GM21529 (cell line): ENCODE measurements around the gene RPL19.

Experiments used
- ATAC-seq: cut with Tn5 transposase; IDR thresholded peaks from one replicate; pipeline ENCODE4 v1.9.1; 2021; ENCODE audit not compliant: unreplicated experiment

The RPL19 gene

DNA sequence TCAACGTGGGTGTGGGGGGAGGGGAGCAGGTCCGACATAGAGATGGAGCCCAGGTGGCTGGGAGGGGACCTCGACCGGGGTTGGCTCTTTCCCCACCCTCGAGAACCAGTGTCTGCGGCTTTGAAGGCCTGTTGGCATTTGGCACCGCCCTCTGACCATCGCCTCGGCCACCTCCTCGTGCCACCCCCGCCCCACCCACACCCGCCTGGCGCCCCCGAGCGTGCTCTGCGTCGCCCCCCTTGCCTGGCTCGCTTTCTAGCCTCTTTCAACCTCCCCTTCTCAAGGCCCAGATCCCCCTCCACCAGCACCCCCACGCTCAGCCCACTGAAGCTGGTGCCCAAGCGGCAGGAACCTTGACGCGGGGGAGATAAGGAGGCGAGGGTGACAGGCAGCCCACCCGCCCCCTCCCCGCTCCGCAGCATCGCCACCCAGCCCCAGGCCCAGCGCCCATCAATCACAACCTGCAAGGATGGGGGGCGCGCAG, 3.2 kb upstream of the RPL19 start:
- no peak for ATAC-seq

GRCh38 chr17:39197380-39198185, 2.5 kb upstream of the RPL19 start, which contains the start of gene CACNB1:
Gene CACNB1, minus strand, starts transcription at chr17:39197669. Its CDS starts 174 bp downstream, at chr17:39197495.
- ATAC-seq = no peak

GRCh38 chr17:39198186-39198566, 1.9 kb upstream of the RPL19 start:
- ATAC-seq = no peak

DNA sequence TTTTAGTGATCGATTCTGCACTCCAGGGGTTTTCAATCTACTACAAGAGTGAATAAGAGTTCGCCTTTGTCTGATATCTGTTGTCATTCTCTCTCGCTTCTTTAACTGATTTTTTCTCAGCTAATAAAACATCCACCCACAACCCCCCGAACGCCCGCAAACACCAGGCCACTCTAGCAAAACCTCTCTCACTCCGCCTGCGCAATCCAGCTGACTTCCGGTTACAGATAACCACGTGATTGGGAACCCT, 338 bp upstream of the RPL19 start:
- peak; percentile 52 for ATAC-seq

- no peak for ATAC-seq
Observed at GRCh38 chr17:39200957-39201510, 951 bp downstream of the RPL19 start.

- no peak for ATAC-seq
Observed at GRCh38 chr17:39204245-39204644, 4.2 kb downstream of the RPL19 start.

GRCh38 chr17:39205112-39205526, 5.0 kb downstream of the RPL19 start:
- no peak for ATAC-seq

DNA sequence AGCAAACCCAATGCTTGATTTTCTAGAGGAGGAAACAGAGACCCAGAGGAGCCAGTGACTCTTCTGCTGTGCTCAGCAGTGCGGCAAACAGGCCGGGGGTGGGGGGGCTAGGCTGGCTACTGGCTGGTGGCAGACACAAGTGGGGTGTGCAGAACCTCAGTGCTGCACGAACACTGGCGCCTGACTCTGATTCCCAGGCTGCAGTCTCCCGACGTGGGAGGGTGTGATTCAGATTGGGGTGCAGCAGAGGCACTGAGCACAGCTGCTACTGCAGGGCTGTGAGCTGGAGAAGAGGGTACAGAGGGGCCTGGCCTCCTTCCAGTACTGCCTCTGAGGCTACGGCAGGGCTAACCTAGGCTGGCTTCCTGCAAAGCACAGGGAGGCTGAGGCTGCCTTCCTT, 8.1 kb downstream of the RPL19 start:
- no peak for ATAC-seq

GRCh38 chr17:39208893-39209292, 8.8 kb downstream of the RPL19 start:
- ATAC-seq = no peak

DNA sequence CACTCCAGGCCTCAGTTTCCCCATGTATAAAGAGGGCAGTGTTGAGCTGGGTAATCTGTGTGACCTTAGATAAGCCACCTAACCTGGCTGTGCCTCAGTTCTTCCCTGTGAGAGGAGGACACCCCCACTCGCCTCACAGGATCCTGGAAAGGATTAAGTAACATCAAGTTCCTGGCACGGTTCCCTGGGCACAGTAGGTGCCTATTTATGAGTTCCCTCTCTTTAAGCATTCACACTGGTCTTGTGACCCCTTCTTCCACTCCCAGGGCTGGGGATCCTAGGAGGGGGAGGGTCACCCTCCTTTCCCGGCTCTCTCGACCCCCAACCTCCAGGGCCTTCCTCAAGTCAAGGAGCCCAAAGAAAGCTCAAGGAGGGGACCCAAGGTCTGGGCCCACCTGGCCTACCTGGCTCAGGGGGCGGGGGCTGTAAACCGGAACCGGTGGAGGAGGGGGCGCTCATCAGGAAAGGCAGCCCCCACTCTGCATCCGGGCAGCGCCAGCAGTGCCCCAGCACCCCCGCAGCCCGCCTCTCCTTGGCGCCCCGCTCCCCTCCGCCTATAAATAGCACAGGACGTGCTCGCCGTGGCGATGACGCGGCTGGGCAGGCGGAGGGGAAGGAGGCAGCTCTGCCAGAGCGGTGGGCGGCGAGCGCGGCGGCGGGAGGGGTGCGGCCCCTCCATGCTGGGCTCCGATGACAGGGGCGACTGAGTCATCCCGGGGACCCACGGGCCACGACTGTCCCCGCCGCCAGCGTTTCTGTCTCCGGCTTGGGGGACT, 9.4 kb downstream of the RPL19 start:
- no peak for ATAC-seq

GRCh38 chr17:39210093-39210434, 10.0 kb downstream of the RPL19 start:
- ATAC-seq = no peak

- ATAC-seq = no peak
Observed at GRCh38 chr17:39212195-39212810, 12.2 kb downstream of the RPL19 start.

DNA sequence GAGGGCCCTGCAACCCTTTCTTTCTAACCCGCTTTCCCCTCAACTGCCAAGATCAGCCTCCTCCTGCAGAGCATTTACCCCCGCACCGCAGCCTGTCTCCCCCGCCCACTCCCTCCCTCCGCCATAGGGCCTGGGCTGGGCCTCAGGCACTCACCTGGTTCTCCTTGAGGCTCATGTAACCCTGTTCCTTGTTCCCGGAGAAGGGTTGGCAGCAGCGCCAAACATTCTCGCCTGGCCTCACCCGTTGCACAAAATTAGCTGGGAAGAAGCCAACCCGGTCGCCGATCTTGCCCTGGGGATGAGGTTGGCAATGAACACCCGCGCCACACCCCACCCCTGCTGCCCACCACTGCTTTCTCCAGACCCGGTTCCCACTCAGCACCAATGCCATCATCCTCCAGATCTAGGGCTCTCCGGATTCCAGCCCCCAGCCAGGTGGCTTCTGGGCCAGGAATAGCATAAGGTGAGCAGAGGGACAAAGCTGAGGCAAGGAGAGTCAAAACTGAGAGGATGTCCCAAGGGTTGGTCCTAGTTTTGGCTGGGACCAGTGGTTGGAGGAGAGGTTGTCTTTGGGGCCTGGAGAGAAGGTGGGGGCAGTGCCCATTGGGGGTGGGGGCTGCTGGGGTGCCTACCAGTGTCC, 12.9 kb downstream of the RPL19 start:
- ATAC-seq = no peak

DNA sequence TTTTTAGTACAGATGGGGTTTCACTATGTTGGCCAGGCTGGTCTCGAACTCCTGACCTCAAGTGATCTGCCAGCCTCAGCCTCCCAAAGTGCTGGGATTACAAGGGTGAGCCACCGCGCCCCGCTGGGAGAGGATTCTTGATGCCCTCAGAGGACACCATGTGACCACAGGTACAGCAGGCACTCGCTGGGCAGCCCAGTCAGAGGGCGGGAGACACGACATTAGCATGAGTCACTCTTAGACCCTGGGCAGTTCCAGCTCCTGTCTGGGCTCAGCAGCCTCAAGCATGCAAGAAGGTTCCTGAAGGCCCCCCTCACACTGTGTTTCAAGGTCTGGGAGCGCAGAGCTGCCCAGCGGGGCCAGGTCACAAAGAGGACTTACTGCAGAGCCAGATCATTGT, 13.8 kb downstream of the RPL19 start:
- ATAC-seq = no peak

GRCh38 chr17:39217734-39218369, 17.8 kb downstream of the RPL19 start:
- no peak for ATAC-seq

DNA sequence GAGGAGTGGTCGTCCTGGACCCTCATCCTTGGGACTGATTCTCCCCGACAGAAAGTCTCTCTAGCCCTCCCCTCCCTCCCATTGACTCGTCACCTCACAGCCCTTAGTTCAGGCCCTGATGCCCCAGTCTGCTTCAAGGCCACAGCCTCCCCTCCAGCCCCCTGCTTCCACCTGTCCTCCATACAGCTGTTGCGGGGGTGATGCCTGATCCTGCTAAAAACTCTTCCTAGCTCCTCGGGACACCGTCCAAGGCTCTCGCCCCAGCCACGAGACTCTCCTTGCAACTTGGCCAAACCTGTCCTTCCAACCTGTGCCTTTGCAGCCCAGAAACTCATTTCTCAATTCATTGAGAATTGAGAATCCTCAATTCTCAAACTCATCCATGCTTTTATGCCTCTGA, 18.8 kb downstream of the RPL19 start:
- ATAC-seq = no peak

DNA sequence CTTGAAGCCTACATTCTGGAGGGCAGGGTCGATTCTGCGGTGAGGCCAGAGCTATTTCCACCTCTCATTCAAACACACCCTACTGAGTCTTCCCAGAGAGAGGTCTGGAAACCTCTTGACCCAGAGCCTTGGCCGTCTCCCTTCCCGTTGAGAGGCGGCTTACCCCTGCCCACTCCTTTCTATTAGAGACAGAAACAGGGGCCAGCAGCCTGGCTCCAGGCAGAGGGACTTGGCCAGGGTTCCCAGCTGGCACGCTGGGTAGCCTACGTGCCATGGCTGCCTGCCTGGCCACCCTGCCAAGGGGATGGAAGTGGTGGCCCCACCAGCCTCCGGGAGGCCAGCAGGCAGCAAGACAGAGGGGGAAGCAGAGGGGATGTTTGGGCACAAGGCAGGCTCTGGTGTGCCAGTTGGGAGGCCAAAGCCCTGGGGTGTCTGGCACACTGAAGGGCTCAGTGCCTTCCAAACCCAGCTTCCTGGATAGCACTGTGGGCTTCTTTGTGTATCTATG, 19.6 kb downstream of the RPL19 start:
- no peak for ATAC-seq

DNA sequence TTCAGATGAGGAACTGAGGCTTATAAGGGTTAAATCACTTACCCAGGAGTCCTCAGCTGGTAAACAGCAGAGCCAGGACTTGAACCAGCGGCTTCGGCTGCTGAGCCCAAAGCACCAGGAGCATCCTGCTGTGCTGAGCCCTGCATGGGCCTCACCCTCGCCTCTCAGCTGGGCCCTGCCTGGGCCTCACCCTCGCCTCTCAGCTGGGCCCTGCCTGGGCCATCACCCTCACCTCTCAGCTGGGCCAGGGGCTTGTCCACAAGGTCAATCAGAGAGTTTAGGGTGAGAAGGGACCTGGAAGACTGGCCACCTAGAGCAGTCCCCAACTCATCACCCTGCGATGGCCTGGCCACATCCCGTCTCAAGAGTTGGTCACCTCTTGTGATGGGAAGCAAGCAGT, 21.5 kb downstream of the RPL19 start:
- no peak for ATAC-seq

GRCh38 chr17:39222151-39222550, 22.1 kb downstream of the RPL19 start:
- no peak for ATAC-seq
